K562 (cell line): ENCODE results near the gene PIGN. TPM values are rescaled to one million over a fixed set of nuclear protein-coding genes. Genes with fewer than 3 reads are reported as not detected.

Experiments used
- ATAC-seq: fragments of 200-7000 bp; cut with Tn5 transposase; 3 replicates; pipeline ENCODE4 v1.9.1; 2020; ENCODE audit warnings: moderate library complexity
- BruUV-seq: library from RNA; stranded (reverse); fragments of 400-500 nt; replicated peaks from 2 replicates; lab custom pipeline; 2021; lab: Mats Ljungman, UMichigan
- CTCF ChIA-PET: fragments of 300-600 bp; formaldehyde crosslinking; extraction: SDS; loops from one replicate; lab custom pipeline; 2021; ENCODE audit warnings: low intra/inter-chr PET ratio; lab: Yijun Ruan, JAX
- POLR2A ChIA-PET: fragments of 300-600, 350-650 bp; sonication (Branson Sonifier 250); formaldehyde crosslinking; extraction: SDS; loops from one replicate; lab custom pipeline; 2021; ENCODE audit warnings: antibody characterized with exemption, inconsistent platforms; lab: Yijun Ruan, JAX
- DNase-seq, 4 experiments: peaks; one replicate each; pipeline versions ENCODE4 v3.0.0 to v3.0.0-alpha.2; 2011 to 2018; ENCODE audit warnings: low spot score in 3 of 4, mixed read lengths in 3 of 4; ENCODE audit errors: extremely low read depth in 1 of 4
- FAIRE-seq: peaks from 2 replicates; lab custom pipeline; 2011; peaks lifted over from hg19 to GRCh38; lab: Jason Lieb, UNC
- H2AFZ ChIP-seq: 2 replicates; pipeline ENCODE4 v1.6.0; 2011; ENCODE audit warnings: low read depth, low read length, control low read depth, inconsistent platforms
- H3K27ac ChIP-seq: fragments of 200-600 bp; 3 replicates; pipeline ENCODE4 v1.8.0; 2011; ENCODE audit warnings: low read depth, mild to moderate bottlenecking, control low read depth, inconsistent platforms, low read length, moderate library complexity, mixed read lengths; ENCODE audit errors: extremely low read depth
- H3K27me3 ChIP-seq, 2 experiments: fragments of 300-600 bp in 1 of 2; 2 replicates in 1 of 2; 3 replicates in 1 of 2; pipeline versions ENCODE4 v1.6.0 to v1.8.0; 2011; ENCODE audit warnings: inconsistent platforms in 2 of 2, low read length in 2 of 2, mild to moderate bottlenecking in 1 of 2, mixed read lengths in 1 of 2, moderate library complexity in 1 of 2; ENCODE audit not compliant: control insufficient read depth in 2 of 2, insufficient read depth in 2 of 2
- H3K36me3 ChIP-seq: fragments of 300-600 bp; 3 replicates; pipeline ENCODE4 v1.8.0; 2011; ENCODE audit warnings: mild to moderate bottlenecking, low read length, inconsistent platforms; ENCODE audit not compliant: control insufficient read depth, insufficient read depth
- H3K4me1 ChIP-seq, 2 experiments: fragments of 200-600 bp in 1 of 2; replicated peaks in 1 of 2; 2 replicates in 1 of 2; 3 replicates in 1 of 2; pipeline versions ENCODE4 v1.5.1 to v1.8.0; 2011; ENCODE audit warnings: inconsistent platforms in 2 of 2, low read length in 2 of 2, mild to moderate bottlenecking in 1 of 2, mixed read lengths in 1 of 2, moderate library complexity in 1 of 2; ENCODE audit not compliant: control insufficient read depth in 2 of 2, insufficient read depth in 2 of 2
- H3K4me2 ChIP-seq: 2 replicates; pipeline ENCODE4 v1.6.1; 2011; ENCODE audit warnings: low read length, control low read depth, inconsistent platforms, mixed read lengths; ENCODE audit not compliant: insufficient read depth
- H3K4me3 ChIP-seq: fragments of 200-600 bp; sonication (generic), shearing (Covaris generic); 2 replicates; pipeline ENCODE4 v1.5.1; 2016; ENCODE audit warnings: control low read depth, inconsistent platforms
- H3K79me2 ChIP-seq: fragments of 200-600 bp; 3 replicates; pipeline ENCODE4 v1.8.0; 2011; ENCODE audit warnings: low read length, inconsistent platforms; ENCODE audit not compliant: control insufficient read depth, insufficient read depth
- H3K9ac ChIP-seq, 2 experiments: 2 replicates each; pipeline versions ENCODE4 v1.6.0 to v1.6.1; 2011; ENCODE audit warnings: low read depth in 2 of 2, low read length in 2 of 2, control low read depth in 1 of 2, inconsistent platforms in 1 of 2, mild to moderate bottlenecking in 1 of 2, mixed read lengths in 1 of 2; ENCODE audit not compliant: insufficient read depth in 1 of 2
- H3K9me1 ChIP-seq: one replicate; pipeline ENCODE4 v1.6.0; 2011; ENCODE audit warnings: inconsistent platforms, mild to moderate bottlenecking, low read length, moderate library complexity; ENCODE audit not compliant: control insufficient read depth, insufficient read depth
- H3K9me3 ChIP-seq: replicated peaks from 2 replicates; pipeline ENCODE4 v1.5.1; 2011; ENCODE audit warnings: low read depth, low read length, inconsistent platforms; ENCODE audit not compliant: control insufficient read depth, insufficient read depth
- H4K20me1 ChIP-seq: replicated peaks from 2 replicates; pipeline ENCODE4 v1.6.1; 2011; ENCODE audit warnings: low read length, inconsistent platforms, mixed read lengths; ENCODE audit not compliant: control insufficient read depth, insufficient read depth
- E2F4 ChIP-seq: sonication (generic); formaldehyde crosslinking; IDR thresholded peaks from 2 replicates; pipeline ENCODE4 v1.8.0; 2022; ENCODE audit warnings: mild to moderate bottlenecking, low read depth, missing genetic modification reagents
- FOSL1 ChIP-seq: fragments of 200-800 bp; sonication (Bioruptor generic); conservative IDR thresholded peaks from 2 replicates; pipeline ENCODE4 v1.6.1; 2016; ENCODE audit warnings: missing genetic modification characterization, missing compliant biosample characterization
- GATA2 ChIP-seq: sonication (generic); formaldehyde crosslinking; IDR thresholded peaks from 2 replicates; pipeline ENCODE4 v1.4.0; 2020; ENCODE audit warnings: mild to moderate bottlenecking, missing genetic modification reagents
- HMG20B ChIP-seq: fragments of 250-450 bp; sonication (Bioruptor Pico); IDR thresholded peaks from 2 replicates; pipeline ENCODE4 v1.5.0; 2021; ENCODE audit warnings: mild to moderate bottlenecking
- MAFK ChIP-seq: IDR thresholded peaks from 2 replicates; pipeline ENCODE4 v1.6.1; 2011; ENCODE audit warnings: low read length, improper control_type of control experiment
- MCM7 ChIP-seq, 2 experiments: fragments of 450-650 bp; IDR thresholded peaks; 2 replicates each; pipeline ENCODE4 v1.6.1; 2016 to 2018
- PTTG1 ChIP-seq: fragments of 450-650 bp; IDR thresholded peaks from 2 replicates; pipeline ENCODE4 v1.6.1; 2016; ENCODE audit warnings: low read depth, mild to moderate bottlenecking, missing genetic modification characterization, missing compliant biosample characterization
- RFX7 ChIP-seq: fragments of 250-450 bp; sonication (Bioruptor Pico); IDR thresholded peaks from 2 replicates; pipeline ENCODE4 v1.5.1; 2021; ENCODE audit warnings: mild to moderate bottlenecking
- TRIM24 ChIP-seq, 2 experiments: fragments of 450-650 bp; IDR thresholded peaks; 2 replicates each; pipeline ENCODE4 v1.6.1; 2016
- VEZF1 ChIP-seq: fragments of 200-800 bp; sonication (Bioruptor generic); IDR thresholded peaks from 2 replicates; pipeline ENCODE4 v1.6.1; 2017; ENCODE audit warnings: missing genetic modification characterization, missing compliant biosample characterization
- WGBS: fragments of 100-300 bp; shearing (Covaris generic); methylation state at CpG from one replicate; pipeline ENCODE4 v1.1.6; 2016; ENCODE audit warnings: low coverage, mixed read lengths; ENCODE audit not compliant: insufficient coverage; ENCODE audit errors: missing lambda C conversion rate; 5-methylcytosine and 5-hydroxymethylcytosine counted together
- in situ Hi-C: fragments of 300-500 bp; cut with MboI; formaldehyde crosslinking; loops from 4 replicates; pipeline ENCODE4 v1.15.0; 2018; ENCODE audit warnings: inconsistent platforms, mixed read lengths
- intact Hi-C: fragments of 100-400 bp; cut with micrococcal nuclease; formaldehyde crosslinking; loops from 2 replicates; pipeline ENCODE4 v1.14.2; 2022
- polyA plus RNA-seq, 8 experiments: library from polyadenylated mRNA; depleted of rRNA in 4 of 8; stranded (reverse) in 5 of 8; unstranded in 3 of 8; fragments of >200 nt; fragmentation: Nextera tagmentation in 2 of 8; fragmentation: Illumina TruSeq in 1 of 8; extraction: Ambion mirVana in 2 of 8; extraction: Trizol in 1 of 8; gene quantifications; 2 replicates each; pipeline versions ENCODE4 v1.2.1 to v1.2.3, GENCODE V29; 2011 to 2014; ENCODE audit warnings: inconsistent platforms in 1 of 8, missing spikeins in 1 of 8
- total RNA-seq, 7 experiments: library from RNA; depleted of rRNA in 6 of 7; stranded (reverse); fragments of >200 nt in 6 of 7; fragmentation: Illumina TruSeq in 2 of 7; extraction: Trizol in 2 of 7; gene quantifications; 2 replicates each; pipeline versions ENCODE4 v1.2.1 to v1.2.3, GENCODE V29; 2011 to 2021; ENCODE audit warnings: low replicate concordance in 1 of 7

The PIGN gene
- total and polyA plus RNA-seq, 9 of the 15 experiments (the other 6 are each of a cell fraction or from before 2014, with no cell fraction given): 9.9 to 25.6 (median 17.3) TPM

GRCh38 chr18:62060820-62061219, 126.0 kb downstream of the PIGN start:
- no peak overlapping the region for H3K4me2 ChIP-seq
- H2AFZ ChIP-seq: no peak overlapping the region
- no peaks in the 10 kb centered on the region for H3K4me1 ChIP-seq
- intact Hi-C loops (no loop called here), in situ Hi-C loops (no loop called here)
- DNase-seq (no peak), ATAC-seq (no peak), FAIRE-seq (no peak)
- no peaks in the 10 kb centered on the region for H3K36me3 ChIP-seq
- H3K79me2 ChIP-seq: no peaks in the 10 kb centered on the region
- no peak overlapping the region for H3K4me3 ChIP-seq
- H4K20me1 ChIP-seq: no peaks in the 10 kb centered on the region
- no TSS peak for BruUV-seq
- POLR2A ChIA-PET: no interaction called here
- H3K27me3 ChIP-seq: no peaks in the 10 kb centered on the region
- H3K27ac ChIP-seq: no peak overlapping the region
- no peaks in the 10 kb centered on the region for H3K9me1 ChIP-seq
- WGBS: 92% methylated on average over 2 of the region's 2 CpGs
- H3K9me3 ChIP-seq: no peaks in the 10 kb centered on the region
- no peak overlapping the region for H3K9ac ChIP-seq
- TF ChIP-seq FOSL1 (tag): no peak
- no peak for TF ChIP-seq TRIM24 (IDR thresholded peaks at IDR 0.05)
- TF ChIP-seq GATA2 (CRISPR knock-in tag): no peak
- no peak for TF ChIP-seq MCM7 (IDR thresholded peaks at IDR 0.05)
- TF ChIP-seq VEZF1 (CRISPR knock-in tag): no peak
- TF ChIP-seq E2F4 (CRISPR knock-in tag): no peak
- TF ChIP-seq MAFK: no peak
- no peak for TF ChIP-seq PTTG1 (tag)
- no peak for TF ChIP-seq RFX7 (CRISPR knock-in tag)
- no peak for TF ChIP-seq HMG20B (CRISPR knock-in tag)
- CTCF ChIA-PET: no interaction called here
